ENCODE measurements around the gene PGK1.
"Not testable (repeated sequence)": the region's sequence is repeated elsewhere in the genome, so short reads cannot be mapped to it uniquely, and the experiment has no call there.

The PGK1 gene

DNA sequence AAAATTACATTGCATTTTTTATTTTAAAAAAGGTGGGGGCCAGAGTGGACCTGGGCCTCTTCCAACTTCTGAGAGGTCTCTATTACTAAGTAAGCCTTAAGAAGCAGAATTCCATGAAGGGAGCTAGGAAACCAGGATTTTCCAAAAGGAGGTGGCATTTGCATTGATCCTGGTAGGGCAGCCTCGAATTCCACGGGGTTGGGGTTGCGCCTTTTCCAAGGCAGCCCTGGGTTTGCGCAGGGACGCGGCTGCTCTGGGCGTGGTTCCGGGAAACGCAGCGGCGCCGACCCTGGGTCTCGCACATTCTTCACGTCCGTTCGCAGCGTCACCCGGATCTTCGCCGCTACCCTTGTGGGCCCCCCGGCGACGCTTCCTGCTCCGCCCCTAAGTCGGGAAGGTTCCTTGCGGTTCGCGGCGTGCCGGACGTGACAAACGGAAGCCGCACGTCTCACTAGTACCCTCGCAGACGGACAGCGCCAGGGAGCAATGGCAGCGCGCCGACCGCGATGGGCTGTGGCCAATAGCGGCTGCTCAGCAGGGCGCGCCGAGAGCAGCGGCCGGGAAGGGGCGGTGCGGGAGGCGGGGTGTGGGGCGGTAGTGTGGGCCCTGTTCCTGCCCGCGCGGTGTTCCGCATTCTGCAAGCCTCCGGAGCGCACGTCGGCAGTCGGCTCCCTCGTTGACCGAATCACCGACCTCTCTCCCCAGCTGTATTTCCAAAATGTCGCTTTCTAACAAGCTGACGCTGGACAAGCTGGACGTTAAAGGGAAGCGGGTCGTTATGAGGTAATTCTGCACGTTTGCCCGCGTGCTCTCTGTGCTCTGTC is at the start of gene PGK1:
Gene PGK1, plus strand, starts transcription at position 626 of the 824 bp plus-strand sequence. Its CDS starts 93 bp downstream, at position 719.
- peak; percentile 25 to 96 (median 87) for DNase-seq

DNA sequence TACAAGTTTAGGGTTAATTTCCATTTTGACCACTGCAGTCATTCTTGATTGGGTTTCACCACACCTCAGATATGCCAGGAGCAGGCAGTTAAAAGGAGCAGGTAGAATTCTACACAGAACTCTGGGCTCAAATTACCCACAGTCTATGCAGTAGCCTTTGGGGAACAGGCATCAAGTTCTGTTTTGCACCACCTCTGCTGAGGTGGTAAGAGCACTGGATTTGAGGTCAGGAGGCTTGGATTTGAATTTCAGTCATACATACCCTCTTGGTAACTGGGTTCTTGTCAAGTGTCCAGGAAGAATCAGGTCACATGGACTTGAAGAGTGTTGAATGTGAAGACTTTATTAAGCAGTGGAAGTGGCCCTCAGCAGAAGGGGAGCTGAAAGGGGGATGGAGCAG is 40.4 kb upstream of the PGK1 start:
- no peak for DNase-seq

DNA sequence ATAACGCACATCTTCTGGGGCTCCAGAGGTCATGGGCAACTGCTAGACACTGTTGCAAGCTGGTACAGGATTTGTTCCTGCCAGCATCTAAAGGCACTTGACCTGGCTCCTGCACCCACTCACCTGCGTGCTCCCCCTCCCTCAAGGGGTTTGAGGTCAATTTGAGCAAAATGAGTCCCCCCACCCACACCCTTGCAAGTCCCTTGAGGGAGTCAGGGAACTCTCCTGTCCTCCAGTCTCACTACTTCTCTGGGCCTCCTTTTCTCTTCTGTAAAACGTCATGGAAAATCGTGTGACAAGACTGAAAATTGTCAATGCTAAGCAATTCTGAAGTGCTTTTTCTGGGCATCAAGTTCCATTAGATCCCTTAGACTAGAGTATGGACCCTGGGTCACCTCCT is 39.9 kb upstream of the PGK1 start:
- no peak for DNase-seq

DNA sequence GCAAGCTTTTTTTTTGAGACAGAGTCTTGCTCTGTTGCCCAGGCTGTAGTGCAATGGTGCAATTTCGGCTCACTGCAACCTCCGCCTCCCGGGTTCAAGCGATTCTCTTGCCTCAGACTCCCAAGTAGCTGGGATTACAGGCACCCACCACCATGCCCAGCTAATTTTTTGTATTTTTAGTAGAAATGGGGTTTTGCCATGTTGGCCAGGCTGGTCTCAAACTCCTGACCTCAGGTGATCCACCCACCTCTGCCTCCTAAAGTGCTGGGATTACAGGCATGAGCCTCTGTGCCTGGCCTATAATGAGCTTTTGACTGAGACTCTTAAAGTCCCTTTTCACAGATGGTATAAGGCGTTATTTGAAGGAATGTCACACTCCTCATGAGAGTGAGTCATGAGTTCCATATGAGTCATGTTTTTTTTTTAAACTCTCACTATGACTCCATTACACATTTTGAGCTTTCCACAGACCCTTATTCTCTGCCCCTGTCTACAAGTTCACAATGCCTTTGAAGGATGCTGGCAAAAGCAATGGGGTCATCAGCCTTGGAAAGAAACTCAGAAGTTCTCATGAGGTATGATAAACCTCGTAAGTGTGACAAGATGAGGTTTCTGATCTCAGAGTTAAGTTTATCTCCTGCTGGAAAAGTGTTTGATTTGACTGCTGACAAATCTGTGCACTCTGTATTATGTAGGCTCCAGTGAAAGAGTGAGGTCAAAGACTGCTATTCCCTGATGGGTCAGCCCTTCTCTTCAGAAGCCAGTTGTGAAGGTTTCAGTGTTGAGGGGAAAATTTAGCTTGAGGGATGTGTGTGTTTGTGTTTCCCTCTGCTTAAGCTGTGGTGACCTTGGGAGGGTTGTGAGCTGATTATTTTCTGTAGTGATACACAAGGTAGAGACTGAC is 39.1 kb upstream of the PGK1 start:
- not testable (repeated sequence) for DNase-seq

DNA sequence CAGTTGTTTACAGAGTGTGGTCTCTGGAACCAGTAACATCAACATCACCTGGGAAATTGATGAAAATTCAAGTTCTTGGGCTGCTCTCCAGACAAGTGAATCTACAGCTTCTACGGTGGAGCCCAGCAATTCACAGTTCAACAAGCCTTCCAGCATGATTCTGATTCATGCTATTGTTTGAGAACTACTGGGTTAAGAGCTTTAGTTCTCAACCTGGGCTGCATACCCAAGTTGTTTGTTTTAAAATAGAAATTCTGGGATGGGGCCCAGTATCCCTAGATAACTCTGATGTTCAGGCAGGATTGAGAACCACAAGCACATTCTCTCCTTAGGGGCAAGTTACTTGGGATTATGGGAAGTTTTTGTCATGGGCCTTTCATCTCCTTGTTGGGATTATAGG is 37.9 kb upstream of the PGK1 start:
- DNase-seq, result no peak

DNA sequence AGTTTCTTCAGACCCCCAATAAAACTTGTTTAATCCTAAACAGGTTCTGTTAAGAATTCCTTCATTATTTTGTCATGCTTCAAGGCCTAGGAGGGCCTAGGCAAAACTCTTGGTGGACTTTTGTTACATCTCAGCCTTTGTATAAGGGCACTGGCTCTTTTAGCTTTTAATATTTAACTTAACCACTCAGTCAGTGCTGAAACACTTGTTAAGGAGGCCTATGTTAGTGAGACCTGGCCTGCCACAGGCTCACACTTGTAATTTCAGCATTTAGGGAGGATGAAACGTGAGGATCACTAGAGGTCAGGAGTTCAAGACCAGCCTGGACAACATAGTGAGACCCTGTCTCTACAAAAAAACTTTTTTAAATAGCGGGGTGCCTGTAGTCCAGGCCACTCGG is 32.7 kb upstream of the PGK1 start:
- no peak for DNase-seq

DNA sequence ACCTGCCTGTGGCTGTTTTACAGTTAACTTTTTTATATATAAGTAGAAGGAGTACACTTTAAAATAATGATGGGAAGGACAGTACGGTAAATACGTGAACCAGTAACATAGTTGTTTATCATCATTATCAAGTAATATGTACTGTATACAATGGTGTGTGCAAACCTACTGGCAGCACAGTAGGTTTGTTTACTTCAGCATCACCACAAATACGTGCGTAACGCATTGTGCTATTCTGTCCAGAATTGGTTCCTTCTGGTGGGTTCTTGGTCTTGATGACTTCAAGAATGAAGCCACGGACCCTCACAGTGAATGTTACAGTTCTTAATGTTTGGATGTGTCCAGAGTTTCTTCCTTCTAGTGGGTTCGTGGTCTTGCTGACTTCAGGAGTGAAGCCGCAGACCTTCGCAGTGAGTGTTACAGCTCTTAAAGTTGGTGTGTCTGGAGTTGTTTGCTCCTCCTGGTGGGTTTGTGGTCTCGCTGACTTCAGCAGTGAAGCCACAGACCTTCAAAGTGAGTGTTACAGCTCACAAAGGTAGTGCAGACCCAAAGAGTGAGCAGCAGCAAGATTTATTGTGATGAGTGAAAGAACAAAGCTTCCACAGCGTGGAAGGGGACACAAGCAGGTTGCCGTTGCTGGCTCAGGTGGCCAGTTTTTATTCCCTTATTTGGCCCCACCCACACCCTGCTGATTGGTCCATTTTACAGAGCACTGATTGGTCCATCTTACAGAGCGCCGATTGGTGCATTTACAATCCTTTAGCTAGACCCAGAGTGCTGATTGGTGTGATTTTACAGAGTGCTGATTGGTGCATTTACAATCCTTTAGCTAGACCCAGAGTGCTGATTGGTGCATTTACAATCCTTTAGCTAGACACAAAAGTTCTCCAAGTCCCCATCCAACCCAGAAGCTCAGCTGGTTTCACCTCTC is 30.6 kb upstream of the PGK1 start:
- not testable (repeated sequence) for DNase-seq

DNA sequence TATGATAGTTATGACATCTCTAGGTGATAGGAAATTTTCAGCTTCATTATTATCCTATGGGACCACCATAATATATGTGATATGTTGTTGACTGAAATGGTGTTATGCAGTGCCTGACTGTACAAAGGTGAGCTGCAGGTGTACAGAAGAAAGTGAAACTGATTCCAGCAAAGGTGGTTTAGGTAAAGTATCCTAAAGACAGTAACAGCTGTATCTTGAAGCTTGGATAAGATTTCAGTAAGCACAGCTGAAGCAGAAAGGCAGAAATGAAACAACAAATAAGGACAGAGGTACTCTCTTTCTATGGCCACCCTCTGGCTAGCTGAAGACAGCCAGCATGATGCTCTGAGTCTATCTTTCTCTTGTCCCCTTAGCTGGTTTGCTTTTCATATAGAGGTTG is 30.0 kb upstream of the PGK1 start:
- DNase-seq, result no peak

DNA sequence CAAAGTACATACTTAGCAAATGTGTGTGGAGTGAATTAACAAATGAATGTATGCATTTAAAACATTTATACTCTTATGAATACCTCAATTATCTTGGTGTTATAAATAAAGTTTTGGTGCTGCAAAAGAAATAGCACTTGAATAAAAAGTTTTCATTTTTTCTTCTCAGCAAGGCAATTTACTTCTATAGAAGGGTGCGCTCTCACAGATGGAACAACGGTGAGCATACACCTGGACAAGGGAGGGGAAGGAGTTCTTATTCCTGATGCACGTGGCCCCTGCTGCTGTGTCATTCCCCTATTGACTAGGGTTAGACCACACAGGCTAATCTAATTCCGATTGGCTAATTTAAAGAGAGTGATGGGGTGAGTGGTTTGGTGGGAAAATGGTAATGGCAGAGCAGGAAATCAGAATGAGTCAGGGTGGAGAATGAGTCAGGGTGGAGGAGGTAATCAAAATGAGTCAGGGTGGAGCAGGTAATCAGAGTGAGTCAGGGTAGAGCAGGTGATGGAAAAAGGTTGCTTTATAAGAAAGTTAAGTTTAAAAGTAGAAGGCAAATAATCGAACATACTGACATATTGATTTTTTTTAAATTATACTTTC is 28.2 kb upstream of the PGK1 start:
- DNase-seq, result no peak

DNA sequence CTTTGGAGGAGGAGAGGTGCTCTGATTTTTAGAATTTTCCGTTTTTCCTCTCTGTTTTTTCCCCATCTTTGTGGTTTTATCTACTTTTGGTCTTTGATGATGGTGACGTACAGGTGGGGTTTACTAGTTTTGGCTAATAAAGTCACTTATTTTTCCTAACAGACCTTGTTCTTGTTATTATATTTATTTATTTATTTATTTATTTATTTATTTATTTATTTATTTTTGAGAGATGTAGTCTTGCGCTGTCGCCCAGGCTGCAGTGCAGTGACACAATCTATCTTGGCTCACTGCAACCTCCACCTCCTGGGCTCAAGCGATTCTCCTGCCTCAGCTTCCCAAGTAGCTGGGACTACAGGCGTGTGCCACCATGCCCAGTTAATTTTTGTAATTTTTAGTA is 22.6 kb upstream of the PGK1 start:
- DNase-seq, result not testable (repeated sequence)

DNA sequence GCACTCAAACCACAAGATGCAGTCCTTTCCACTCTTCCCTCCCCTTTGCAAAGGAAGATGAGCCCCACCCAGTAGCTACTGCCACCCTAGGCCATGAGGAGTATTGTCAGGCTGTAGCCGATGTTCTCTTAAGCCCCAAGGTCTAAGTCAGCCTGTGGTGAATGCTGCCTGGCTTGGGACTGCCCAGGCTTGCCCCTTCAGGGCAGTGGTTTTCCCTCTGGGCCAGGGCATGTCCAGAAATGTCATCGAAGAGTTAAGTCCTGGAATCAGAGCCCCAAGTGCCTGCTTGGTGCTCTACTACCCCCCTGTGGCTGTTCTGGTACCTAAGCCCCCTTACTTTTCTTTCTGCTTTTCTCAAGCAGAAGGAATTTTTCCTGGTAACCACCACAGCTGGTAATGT is 11.8 kb upstream of the PGK1 start:
- no peak for DNase-seq

DNA sequence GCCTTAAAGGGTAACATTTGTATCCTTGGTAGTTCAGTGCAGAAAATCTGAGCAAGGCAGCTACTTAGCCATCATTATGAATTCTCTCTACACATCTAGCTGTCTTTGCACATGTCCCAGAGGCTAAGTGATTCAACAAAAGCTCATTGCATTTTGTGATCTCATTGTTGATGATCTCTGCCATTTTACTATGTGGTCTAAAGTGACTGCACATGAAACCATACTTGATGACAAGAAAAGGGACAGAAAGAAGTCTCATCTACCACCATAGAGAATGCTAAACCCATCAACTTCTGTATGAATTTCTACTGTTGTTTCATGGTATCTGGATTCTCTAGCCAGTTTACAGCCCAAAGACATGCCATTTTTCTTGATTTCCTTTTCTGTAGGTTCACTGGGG is 5.9 kb upstream of the PGK1 start:
- no peak for DNase-seq

DNA sequence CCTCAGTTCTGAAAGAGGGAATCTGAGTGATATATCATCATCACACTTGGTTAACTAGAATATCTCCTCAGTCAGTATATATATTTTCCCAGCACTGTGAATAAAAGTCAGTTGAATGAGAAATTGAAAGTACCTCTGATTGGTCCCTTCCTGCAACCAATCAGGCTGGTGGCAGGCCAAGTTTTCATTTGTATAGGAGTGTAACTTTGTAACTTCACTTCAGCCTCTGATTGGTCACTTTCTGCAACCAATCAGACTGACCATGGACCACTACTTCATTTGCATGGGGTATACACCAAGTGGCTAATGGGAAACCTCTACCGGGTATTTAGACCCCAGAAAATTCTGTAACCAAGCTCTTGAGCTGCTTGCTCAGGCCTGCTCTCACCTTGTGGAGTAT is 2.0 kb upstream of the PGK1 start:
- no peak for DNase-seq

DNA sequence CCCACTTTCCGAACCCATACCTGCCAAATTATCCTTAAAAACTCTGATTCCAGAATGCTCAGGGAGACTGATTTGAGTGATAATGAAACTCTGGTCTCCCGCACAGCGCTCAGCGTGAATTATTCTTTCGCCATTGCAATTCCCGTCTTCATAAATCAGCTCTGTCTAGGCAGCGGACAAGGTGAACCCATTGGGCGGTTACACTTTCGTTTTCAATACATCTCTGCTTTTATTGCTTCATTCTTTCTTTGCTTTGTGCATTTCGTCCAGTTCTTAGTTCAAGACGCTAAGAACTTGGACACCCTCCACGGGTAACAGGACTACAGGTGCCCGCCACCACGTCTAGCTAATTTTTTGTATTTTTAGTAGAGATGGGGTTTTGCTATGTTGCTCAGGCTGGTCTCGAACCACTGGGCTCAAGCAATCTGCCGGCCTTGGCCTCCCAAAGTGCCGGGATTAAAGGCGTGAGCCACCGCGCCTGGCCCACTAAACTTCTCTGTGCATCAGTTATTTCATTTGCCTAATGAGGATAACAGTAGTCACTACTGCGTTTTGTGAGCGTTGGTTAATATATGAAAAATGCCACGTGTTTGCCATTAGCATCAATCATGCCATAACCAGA is 936 bp upstream of the PGK1 start:
- peak in 1 of 56 donors; percentile 7 for DNase-seq

DNA sequence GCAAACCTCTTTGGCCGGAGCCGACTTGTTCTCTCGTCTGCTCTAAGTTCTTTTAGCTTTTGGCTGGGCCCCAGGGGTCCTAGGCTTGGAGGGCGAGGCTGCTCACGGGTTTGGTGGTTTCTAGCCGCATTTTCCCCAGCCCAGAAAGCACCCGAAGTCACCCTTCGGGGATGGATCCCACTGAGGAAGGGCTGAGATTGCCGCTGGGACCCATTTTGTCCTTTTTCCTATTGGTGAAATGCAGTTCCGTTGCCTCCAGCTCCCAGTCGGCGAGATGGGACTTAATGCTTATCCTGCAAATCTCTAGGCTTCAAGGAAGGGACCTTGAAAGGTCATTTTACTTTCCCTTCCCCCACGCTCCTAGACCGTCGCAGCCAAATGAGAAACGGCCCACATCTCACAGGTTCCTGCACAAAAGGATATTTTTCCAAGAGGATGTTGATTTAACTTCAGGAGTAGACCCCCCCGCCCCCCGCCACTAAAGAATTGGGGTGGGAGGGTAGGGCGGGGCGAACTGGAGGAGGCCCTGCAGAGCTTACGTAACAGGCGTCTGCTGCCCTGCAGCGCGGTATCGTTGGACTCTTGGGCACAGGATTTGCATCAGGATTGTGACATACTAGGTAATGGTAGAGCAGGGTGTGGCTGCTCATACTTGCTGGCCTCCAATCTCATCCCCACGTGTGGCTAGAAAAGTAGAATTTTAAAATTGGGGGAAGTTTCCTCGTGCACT is 564 bp downstream of the PGK1 start:
- DNase-seq, result peak in 34 of 56 donors; percentile 0 to 39 (median 8)

DNA sequence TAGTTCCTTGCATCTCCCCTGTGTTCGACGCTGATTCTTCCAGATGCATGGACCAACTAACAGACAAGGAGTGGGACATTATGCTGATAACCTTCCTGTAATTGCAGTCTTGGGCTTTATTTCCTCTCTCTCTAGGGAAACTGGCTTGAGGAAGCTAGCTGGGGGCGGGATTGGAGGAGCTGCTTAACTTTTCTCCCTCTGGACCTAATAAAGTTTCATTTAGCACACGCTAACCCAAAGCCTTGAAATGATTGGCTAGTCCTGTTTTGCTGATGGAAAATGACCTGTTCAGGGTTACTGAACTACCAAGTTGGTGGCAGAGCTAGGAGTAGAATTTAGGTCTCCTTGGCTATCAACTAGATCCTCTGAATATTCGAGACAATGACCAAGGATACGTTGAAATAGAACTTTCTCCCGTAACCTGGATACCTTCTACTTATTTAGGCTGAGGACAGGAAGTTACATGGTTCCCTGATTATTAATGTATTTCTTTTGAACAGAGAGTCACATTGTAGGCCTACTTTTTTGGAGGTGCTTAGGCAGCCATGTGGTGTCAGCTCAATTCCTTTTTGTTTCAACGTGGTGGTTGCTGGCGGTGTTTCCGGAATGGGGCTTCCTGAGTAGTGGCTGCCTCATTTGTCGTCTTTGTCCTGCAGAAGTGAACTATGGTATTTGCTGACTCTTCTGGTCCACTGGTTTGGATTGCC is 2.0 kb downstream of the PGK1 start:
- DNase-seq, result no peak

DNA sequence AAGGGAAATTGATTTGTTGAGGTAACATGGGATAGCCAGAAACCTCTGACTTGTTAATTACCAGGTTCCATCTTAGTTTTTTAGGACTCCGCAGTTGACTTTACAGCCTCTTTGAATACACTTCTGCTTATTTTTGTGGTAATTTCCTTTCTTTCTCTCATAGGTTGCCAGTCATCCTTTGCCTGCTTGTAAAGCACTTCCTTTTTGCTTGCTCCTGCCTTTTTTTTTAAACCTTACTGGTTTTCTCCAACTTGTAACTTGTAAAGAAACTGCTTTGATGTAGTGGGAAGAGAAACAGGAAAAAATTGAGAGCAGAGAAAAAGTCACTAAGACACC is 2.6 kb downstream of the PGK1 start:
- no peak for DNase-seq

DNA sequence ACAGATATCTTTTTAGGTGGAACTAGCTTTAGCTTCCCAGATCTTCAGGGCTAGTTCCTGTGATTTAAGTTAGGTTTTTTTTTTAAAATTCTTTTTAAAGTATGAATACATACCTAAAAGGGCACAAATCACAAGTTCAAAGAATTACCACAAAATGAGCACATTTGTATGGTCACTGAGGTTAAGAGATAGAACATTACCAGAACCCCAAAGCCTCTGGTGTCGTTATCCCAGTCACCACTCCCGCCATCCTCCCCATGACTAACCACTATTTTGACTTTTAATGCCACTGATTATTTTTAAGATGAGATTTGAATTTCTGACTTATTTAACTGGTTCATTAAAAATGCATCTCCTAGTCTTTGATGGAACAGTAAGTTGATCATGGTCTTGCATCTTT is 5.4 kb downstream of the PGK1 start:
- DNase-seq, result no peak

All from amygdala (tissue), 56 donors.